Measurements from ENCODE around the gene FILIP1L. TPM values are rescaled to one million over a fixed set of nuclear protein-coding genes. Genes with fewer than 3 reads are reported as not detected.

The FILIP1L gene
- total and polyA plus RNA-seq, 7 donors: 9.2 to 274 (median 78.5) TPM

GRCh38 chr3:100106531-100107141, 7.7 kb downstream of the FILIP1L start:
- peak overlapping the region; percentile 90 for H3K27ac ChIP-seq
- DNase-seq (no peak), ATAC-seq (no peak)
- intact Hi-C loops (cut with DNase I): loop anchor here in 1 of 2 donors (5.0 kb wide), 1 partner anchor 74 kb away; no protein-coding TSS in a partner anchor
- H3K36me3 ChIP-seq (ENCODE audit: insufficient read depth in 1 of 2, low read depth in 1 of 2): no peaks in the 10 kb centered on the region
- H3K4me1 ChIP-seq: peaks cover 62% of the 10 kb centered on the region
- no peak for TF ChIP-seq CTCF (IDR thresholded peaks at IDR 0.05)
- no peaks in the 10 kb centered on the region for H3K9me3 ChIP-seq
- peak overlapping the region; percentile 71 for H3K4me3 ChIP-seq
- H3K27me3 ChIP-seq (ENCODE audit: insufficient read depth in 3 of 3, low read length in 2 of 3): no peaks in the 10 kb centered on the region

DNA sequence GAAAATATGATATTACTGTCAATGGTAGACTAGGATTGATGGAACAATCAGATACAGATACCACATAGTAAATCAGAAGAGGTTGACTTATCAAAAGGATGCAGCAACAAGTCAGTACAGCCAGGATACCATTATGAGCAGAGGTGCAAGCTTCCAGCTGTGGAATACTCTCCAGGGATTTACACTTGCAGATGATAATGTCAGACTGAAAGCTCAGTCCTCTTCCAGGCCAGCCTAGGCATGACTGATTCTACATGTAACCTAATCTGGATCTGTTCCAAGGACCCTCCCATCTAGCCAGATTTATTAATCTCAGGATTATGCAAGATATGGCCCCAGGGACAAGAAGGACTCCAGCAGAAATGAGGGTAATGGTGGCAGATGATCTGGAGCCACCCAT, 8.2 kb downstream of the FILIP1L start:
- ATAC-seq: no peak
- H3K4me3 ChIP-seq: peak overlapping the region; percentile 71

GRCh38 chr3:100105501-100105900, 8.8 kb downstream of the FILIP1L start:
- no peaks in the 10 kb centered on the region for H3K36me3 ChIP-seq (ENCODE audit: insufficient read depth in 1 of 2, low read depth in 1 of 2)
- H3K4me3 ChIP-seq: peak overlapping the region; percentile 71
- DNase-seq (no peak), ATAC-seq (peak in 3 of 4 donors; percentile 48 to 50 (median 48))
- intact Hi-C loops (cut with DNase I): loop anchor here in 1 of 2 donors (5.0 kb wide), 1 partner anchor 73 kb away; no protein-coding TSS in a partner anchor
- H3K4me1 ChIP-seq: peaks cover 66% of the 10 kb centered on the region
- H3K27ac ChIP-seq: peak overlapping the region; percentile 90
- WGBS, 3 donors: 61 to 77% (median 72%) methylated on average over 1 of the region's 1 CpG
- no peaks in the 10 kb centered on the region for H3K9me3 ChIP-seq
- TF ChIP-seq CTCF (IDR thresholded peaks at IDR 0.05): no peak
- no peaks in the 10 kb centered on the region for H3K27me3 ChIP-seq (ENCODE audit: insufficient read depth in 3 of 3, low read length in 2 of 3)

More for the DNA sequence above, 8.2 kb downstream of the FILIP1L start:
- Histone ChIP-seq H3K9me3 (no peaks in the 10 kb centered on the region), H3K27me3 (ENCODE audit: insufficient read depth in 3 of 3, low read length in 2 of 3) (no peaks in the 10 kb centered on the region), H3K27ac (peak overlapping the region; percentile 90), H3K4me1 (peaks cover 62% of the 10 kb centered on the region), H3K36me3 (ENCODE audit: insufficient read depth in 1 of 2, low read depth in 1 of 2) (no peaks in the 10 kb centered on the region)
- no peak for DNase-seq
- no peak for TF ChIP-seq CTCF (IDR thresholded peaks at IDR 0.05)
- intact Hi-C loops (cut with DNase I): loop anchor here in 1 of 2 donors (5.0 kb wide), 1 partner anchor 74 kb away; no protein-coding TSS in a partner anchor

DNA sequence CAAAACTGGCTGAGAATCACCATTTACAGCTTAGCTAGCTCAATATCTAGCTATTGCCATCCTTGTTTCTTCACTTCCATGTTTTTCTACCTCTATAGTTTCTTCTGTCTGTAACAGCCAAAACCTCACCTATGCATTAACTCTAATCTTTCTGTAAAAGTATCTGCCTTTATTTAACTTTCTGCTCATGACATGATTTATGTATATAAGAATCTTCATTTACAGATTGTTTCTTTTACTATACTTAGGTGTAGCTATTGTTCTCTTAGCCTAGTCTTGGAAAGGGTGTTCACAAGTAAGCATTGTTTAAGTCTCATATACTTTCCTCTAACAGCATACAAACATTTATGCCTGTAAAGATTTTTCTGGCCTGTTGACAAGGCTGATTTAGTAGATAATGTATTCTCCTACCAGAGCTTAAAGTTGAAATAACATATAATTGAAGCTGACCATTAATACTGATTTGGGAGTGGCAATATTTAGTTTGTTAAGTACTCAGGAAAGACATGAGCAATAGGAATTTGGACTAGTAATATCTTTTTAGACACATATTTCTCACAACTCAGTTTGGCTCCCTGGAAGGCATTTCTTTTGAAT, 9.4 kb downstream of the FILIP1L start:
- intact Hi-C loops (cut with DNase I): loop anchor here in 1 of 2 donors (5.0 kb wide), 1 partner anchor 73 kb away; no protein-coding TSS in a partner anchor
- TF ChIP-seq CTCF (IDR thresholded peaks at IDR 0.05): no peak
- Histone ChIP-seq H3K4me3 (peak overlapping the region; percentile 71), H3K27me3 (ENCODE audit: insufficient read depth in 3 of 3, low read length in 2 of 3) (no peaks in the 10 kb centered on the region), H3K36me3 (ENCODE audit: insufficient read depth in 1 of 2, low read depth in 1 of 2) (no peaks in the 10 kb centered on the region), H3K4me1 (peaks cover 71% of the 10 kb centered on the region), H3K9me3 (no peaks in the 10 kb centered on the region), H3K27ac (peak overlapping the region; percentile 90)
- ATAC-seq: no peak
- no peak for DNase-seq
